ENCODE measurements around the gene KRTAP9-4. TPM values are rescaled to one million over a fixed set of nuclear protein-coding genes. Genes with fewer than 3 reads are reported as not detected.
"Not testable (repeated sequence)": the region's sequence is repeated elsewhere in the genome, so short reads cannot be mapped to it uniquely, and the experiment has no call there.

The KRTAP9-4 gene
- total RNA-seq, 1 experiment from 2014 or later, result not detected

DNA sequence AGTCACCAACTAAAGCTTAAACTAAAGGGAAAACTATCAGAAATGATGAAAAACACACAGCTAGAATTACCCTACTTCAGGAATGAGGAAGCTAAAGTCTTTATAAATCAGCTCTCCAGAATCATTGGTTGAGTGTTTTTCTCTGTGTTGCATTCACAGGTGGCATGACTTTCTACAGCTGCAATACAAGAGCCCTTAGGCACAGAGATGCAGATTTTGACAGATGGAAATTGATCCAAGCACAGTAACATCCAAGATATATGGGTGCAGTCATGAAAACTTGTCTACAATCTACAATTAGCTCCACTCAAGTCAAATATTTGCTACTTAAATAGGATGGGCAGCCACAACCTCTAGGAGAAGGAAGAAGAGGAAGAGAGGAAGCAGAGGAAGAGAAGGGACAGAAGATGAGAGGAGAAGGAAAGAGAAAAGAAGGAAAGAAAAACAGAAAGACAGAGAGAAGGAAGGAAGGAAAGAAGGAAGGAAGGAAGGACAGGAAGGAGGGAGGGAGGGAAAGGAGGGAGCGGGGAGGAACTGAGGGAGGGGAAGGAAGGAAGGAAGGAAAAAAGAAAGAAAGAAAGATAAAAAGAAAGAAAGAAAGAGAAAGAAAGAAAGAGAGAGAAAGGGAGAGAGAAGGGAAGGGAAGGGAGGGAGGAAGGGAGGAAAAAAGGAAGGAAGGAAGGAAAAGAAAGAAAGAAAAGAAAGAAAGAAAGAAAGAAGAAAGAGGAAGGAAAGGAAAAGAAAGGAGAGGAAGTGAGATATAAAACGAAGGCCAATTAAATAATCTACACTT, 2.3 kb upstream of the KRTAP9-4 start:
- not testable (repeated sequence) for H3K9me3 Mint-ChIP-seq

More for the DNA sequence above, 2.3 kb upstream of the KRTAP9-4 start:
- H4K5ac ChIP-seq (ENCODE audit: insufficient read length, low read depth, low read length); H3K4ac ChIP-seq (ENCODE audit: low read depth, low read length); H3K56ac ChIP-seq (ENCODE audit: insufficient read length, low read depth, low read length); H3K27me3 ChIP-seq (ENCODE audit: insufficient read depth, low read length); DNase-seq; H4K91ac ChIP-seq (ENCODE audit: insufficient read length, low read depth, low read length); H4K20me1 ChIP-seq (ENCODE audit: control insufficient read depth, insufficient read depth, insufficient read length); H3K27ac ChIP-seq (ENCODE audit: insufficient read length, low read depth, low read length); H3K9me3 ChIP-seq (ENCODE audit: control insufficient read depth, low read depth, low read length); H3K27me3 Mint-ChIP-seq (ENCODE audit: low read depth); H3K36me3 Mint-ChIP-seq (ENCODE audit: insufficient read depth in 1 of 3, low read depth in 3 of 3); H3T11ph ChIP-seq (ENCODE audit: low read length); H2BK5ac ChIP-seq (ENCODE audit: insufficient read length, low read length); H2BK20ac ChIP-seq (ENCODE audit: low read depth, low read length, poor library complexity, severe bottlenecking); H2BK120ac ChIP-seq (ENCODE audit: low read depth, low read length, poor library complexity, severe bottlenecking); H2BK12ac ChIP-seq (ENCODE audit: insufficient read length, low read depth, low read length); H3K4me2 ChIP-seq (ENCODE audit: insufficient read depth, insufficient read length, low read length); H3K79me2 ChIP-seq (ENCODE audit: insufficient read depth, low read length); H3K14ac ChIP-seq (ENCODE audit: insufficient read depth, low read length); H3K79me1 ChIP-seq (ENCODE audit: insufficient read depth, low read depth, low read length, poor library complexity, severe bottlenecking); H3K4me3 Mint-ChIP-seq; H2BK15ac ChIP-seq (ENCODE audit: low read depth, low read length); H3K27ac Mint-ChIP-seq; H2AFZ ChIP-seq (ENCODE audit: low read length); H3K4me1 ChIP-seq (ENCODE audit: insufficient read depth, low read length); H3K18ac ChIP-seq (ENCODE audit: insufficient read length, low read depth, low read length); H3K23ac ChIP-seq (ENCODE audit: insufficient read length, low read depth, low read length); H2AK5ac ChIP-seq (ENCODE audit: insufficient read length, low read length); H4K8ac ChIP-seq (replicated peaks; ENCODE audit: insufficient read length, low read depth, low read length); H3K23me2 ChIP-seq (ENCODE audit: insufficient read length, low read depth, low read length, poor library complexity, severe bottlenecking); H3K9ac ChIP-seq (ENCODE audit: extremely low read depth, insufficient read length, low read length): not testable (repeated sequence)
- peaks cover 9 to 12% of the 10 kb centered on the region in 2 experiments for H3K4me1 Mint-ChIP-seq
- no CpG with 5 or more reads among the region's 2 CpGs for WGBS (ENCODE audit: extremely low coverage, insufficient read length, low lambda C conversion rate)

Data from H9 (cell line).